H1 (cell line): ENCODE data around the gene KCNC2. TPM values are rescaled to one million over a fixed set of nuclear protein-coding genes. Genes with fewer than 3 reads are reported as not detected.

Experiments
- CTCF ChIA-PET: fragments of 300-600 bp; sonication (Branson Sonifier 250); formaldehyde crosslinking; loops from one replicate; lab custom pipeline; 2021; ENCODE audit not compliant: partially characterized antibody; lab: Charles Lee
- POLR2A ChIA-PET: fragments of 300-600 bp; sonication (Branson Sonifier 250); formaldehyde crosslinking; loops from one replicate; lab custom pipeline; 2021; ENCODE audit warnings: inconsistent platforms; ENCODE audit not compliant: partially characterized antibody; lab: Charles Lee
- DNase-seq, 2 experiments: peaks; one replicate each; pipeline versions ENCODE4 v3.0.0 to v3.0.0-alpha.2; 2010 to 2022; ENCODE audit warnings: low spot score in 2 of 2, low read depth in 1 of 2, mixed read lengths in 1 of 2
- FAIRE-seq: peaks from 2 replicates; lab custom pipeline; 2011; peaks lifted over from hg19 to GRCh38; lab: Jason Lieb, UNC
- H2AFZ ChIP-seq: 2 replicates; pipeline ENCODE4 v1.8.1; 2012; ENCODE audit warnings: low read length, inconsistent platforms
- H2AK5ac ChIP-seq: 2 replicates; pipeline ENCODE4 v1.6.1; 2013; ENCODE audit warnings: low read depth, low read length
- H2BK120ac ChIP-seq: replicated peaks from 2 replicates; pipeline ENCODE3; 2013; ENCODE audit warnings: low read depth, low read length, inconsistent platforms
- H2BK12ac ChIP-seq: 2 replicates; pipeline ENCODE4 v1.6.1; 2013; ENCODE audit warnings: low read depth, low read length
- H2BK15ac ChIP-seq: 2 replicates; pipeline ENCODE4 v1.6.1; 2013; ENCODE audit warnings: low read length
- H2BK20ac ChIP-seq: 2 replicates; pipeline ENCODE4 v1.6.1; 2013; ENCODE audit warnings: low read length
- H2BK5ac ChIP-seq: 2 replicates; pipeline ENCODE4 v1.6.1; 2013; ENCODE audit warnings: low read depth, low read length
- H3K14ac ChIP-seq: 2 replicates; pipeline ENCODE4 v1.6.1; 2013; ENCODE audit warnings: inconsistent platforms; ENCODE audit not compliant: insufficient read length
- H3K18ac ChIP-seq: 2 replicates; pipeline ENCODE4 v1.6.1; 2013; ENCODE audit warnings: low read length; ENCODE audit errors: extremely low read depth
- H3K23ac ChIP-seq: 2 replicates; pipeline ENCODE4 v1.6.1; 2013; ENCODE audit warnings: inconsistent platforms; ENCODE audit not compliant: insufficient read length
- H3K23me2 ChIP-seq: 2 replicates; pipeline ENCODE4 v1.6.1; 2013; ENCODE audit warnings: low read depth, low read length
- H3K27ac ChIP-seq: 2 replicates; pipeline ENCODE4 v1.6.1; 2011; ENCODE audit warnings: low read depth, low read length, inconsistent platforms
- H3K27me3 ChIP-seq, 4 experiments: replicated peaks in 1 of 4; 1 replicate in 1 of 4; 2 replicates in 3 of 4; pipeline versions ENCODE4 v1.6.1 to v1.8.1; 2011 to 2013; ENCODE audit warnings: low read length in 3 of 4, mild to moderate bottlenecking in 3 of 4, inconsistent platforms in 2 of 4, mixed read lengths in 2 of 4, moderate library complexity in 1 of 4; ENCODE audit not compliant: control insufficient read depth in 3 of 4, insufficient read depth in 3 of 4; ENCODE audit errors: extremely low read depth in 1 of 4
- H3K36me3 ChIP-seq, 4 experiments: 2 replicates each; pipeline versions ENCODE4 v1.6.1 to v1.8.1; 2011 to 2013; ENCODE audit warnings: mild to moderate bottlenecking in 4 of 4, low read length in 3 of 4, moderate library complexity in 2 of 4, control low read depth in 1 of 4, inconsistent platforms in 1 of 4; ENCODE audit not compliant: insufficient read depth in 4 of 4, control insufficient read depth in 2 of 4
- H3K4ac ChIP-seq: replicated peaks from 2 replicates; pipeline ENCODE3; 2013; ENCODE audit warnings: low read length, low read depth, mixed read lengths, inconsistent platforms; ENCODE audit not compliant: insufficient read length
- H3K4me1 ChIP-seq, 4 experiments: replicated peaks in 1 of 4; 1 replicate in 1 of 4; 2 replicates in 3 of 4; pipeline versions ENCODE4 v1.6.1 to v1.8.1; 2011 to 2013; ENCODE audit warnings: low read length in 3 of 4, inconsistent platforms in 2 of 4, mixed read lengths in 1 of 4; ENCODE audit not compliant: insufficient read depth in 4 of 4, control insufficient read depth in 3 of 4
- H3K4me2 ChIP-seq, 2 experiments: 2 replicates each; pipeline versions ENCODE4 v1.6.1 to v1.8.1; 2011 to 2013; ENCODE audit warnings: low read depth in 2 of 2, low read length in 2 of 2, control low read depth in 1 of 2, inconsistent platforms in 1 of 2, mild to moderate bottlenecking in 1 of 2; ENCODE audit not compliant: insufficient read depth in 1 of 2
- H3K4me3 ChIP-seq, 4 experiments: fragments of 200-600, 300-600 bp in 1 of 4; sonication (generic), shearing (Covaris generic), sonication (Bioruptor Twin) in 1 of 4; 2 replicates each; pipeline versions ENCODE4 v1.5.1 to v1.8.1; 2011 to 2016; ENCODE audit warnings: low read length in 4 of 4, low read depth in 3 of 4, control low read depth in 2 of 4, inconsistent platforms in 2 of 4, mild to moderate bottlenecking in 2 of 4, mixed read lengths in 1 of 4, moderate library complexity in 1 of 4; ENCODE audit not compliant: insufficient read depth in 2 of 4; ENCODE audit errors: extremely low read depth in 1 of 4
- H3K56ac ChIP-seq: replicated peaks from 2 replicates; pipeline ENCODE3; 2013; ENCODE audit warnings: low read depth, mild to moderate bottlenecking, mixed read lengths, low read length, inconsistent platforms; ENCODE audit not compliant: insufficient read length
- H3K79me1 ChIP-seq: 2 replicates; pipeline ENCODE4 v1.6.1; 2013; ENCODE audit warnings: low read depth, low read length, control low read depth
- H3K79me2 ChIP-seq, 2 experiments: 2 replicates each; pipeline versions ENCODE4 v1.6.1 to v1.8.1; 2012 to 2013; ENCODE audit warnings: low read length in 2 of 2, mild to moderate bottlenecking in 2 of 2, inconsistent platforms in 1 of 2; ENCODE audit not compliant: insufficient read depth in 2 of 2, control insufficient read depth in 1 of 2
- H3K9ac ChIP-seq, 4 experiments: replicated peaks in 1 of 4; 1 replicate in 1 of 4; 2 replicates in 3 of 4; pipeline versions ENCODE4 v1.6.1 to v1.8.1; 2011 to 2013; ENCODE audit warnings: low read depth in 3 of 4, low read length in 3 of 4, control low read depth in 2 of 4, mild to moderate bottlenecking in 2 of 4, moderate library complexity in 2 of 4, inconsistent platforms in 1 of 4; ENCODE audit errors: extremely low read depth in 1 of 4
- H3K9me3 ChIP-seq, 2 experiments: 2 replicates each; pipeline versions ENCODE4 v1.6.1 to v1.8.1; 2012 to 2013; ENCODE audit warnings: mild to moderate bottlenecking in 2 of 2, moderate library complexity in 2 of 2, control low read depth in 1 of 2, inconsistent platforms in 1 of 2, low read depth in 1 of 2, low read length in 1 of 2, mixed read lengths in 1 of 2; ENCODE audit not compliant: insufficient read depth in 2 of 2
- H4K20me1 ChIP-seq, 2 experiments: replicated peaks in 1 of 2; 2 replicates each; pipeline versions ENCODE3 to v1.8.1; 2011 to 2013; ENCODE audit warnings: inconsistent platforms in 2 of 2, low read length in 2 of 2, mild to moderate bottlenecking in 1 of 2; ENCODE audit not compliant: insufficient read depth in 2 of 2, control insufficient read depth in 1 of 2
- H4K5ac ChIP-seq: 2 replicates; pipeline ENCODE4 v1.6.1; 2013; ENCODE audit warnings: low read length, low read depth, mixed read lengths, inconsistent platforms; ENCODE audit not compliant: insufficient read length
- H4K8ac ChIP-seq: 2 replicates; pipeline ENCODE4 v1.8.0; 2013; ENCODE audit warnings: mild to moderate bottlenecking, moderate library complexity, low read length, inconsistent platforms; ENCODE audit not compliant: insufficient read depth; ENCODE audit errors: extremely low read depth
- H4K91ac ChIP-seq: replicated peaks from 2 replicates; pipeline ENCODE3; 2013; ENCODE audit warnings: low read length, mixed read lengths, inconsistent platforms; ENCODE audit not compliant: insufficient read length
- BRCA1 ChIP-seq: IDR thresholded peaks from 2 replicates; pipeline ENCODE4 v1.6.1; 2012; ENCODE audit warnings: low read depth, low read length, improper control_type of control experiment
- CBX5 ChIP-seq: fragments of 300-800, 300-1000 bp; sonication (generic); IDR thresholded peaks from 2 replicates; pipeline ENCODE4 v1.7.1; 2016; ENCODE audit warnings: antibody characterized with exemption, low read length, low read depth
- CTCF ChIP-seq, 3 experiments: IDR thresholded peaks; 1 replicate in 2 of 3; 2 replicates in 1 of 3; pipeline versions ENCODE4 v1.5.1 to v1.6.1; 2011; ENCODE audit warnings: low read length in 3 of 3, mild to moderate bottlenecking in 3 of 3, inconsistent platforms in 2 of 3, low read depth in 1 of 3, moderate library complexity in 1 of 3; ENCODE audit not compliant: insufficient read depth in 1 of 3; ENCODE audit errors: control extremely low read depth in 1 of 3
- EGR1 ChIP-seq: IDR thresholded peaks from 2 replicates; pipeline ENCODE4 v1.6.1; 2011; ENCODE audit warnings: low read depth, low read length, borderline replicate concordance
- KDM4A ChIP-seq: IDR thresholded peaks from one replicate; pipeline ENCODE4 v1.7.1; 2012; ENCODE audit warnings: low read depth, mild to moderate bottlenecking, moderate library complexity, low read length, inconsistent platforms; ENCODE audit not compliant: severe bottlenecking
- MAFK ChIP-seq: IDR thresholded peaks from 2 replicates; pipeline ENCODE4 v1.6.1; 2012; ENCODE audit warnings: low read depth, mild to moderate bottlenecking, improper control_type of control experiment, low read length
- NRF1 ChIP-seq: IDR thresholded peaks from 2 replicates; pipeline ENCODE4 v1.6.1; 2011; ENCODE audit warnings: mild to moderate bottlenecking, low read depth, low read length, improper control_type of control experiment
- POLR2A ChIP-seq, 2 experiments: IDR thresholded peaks; 1 replicate in 1 of 2; 2 replicates in 1 of 2; pipeline ENCODE4 v1.6.1; 2011; ENCODE audit warnings: low read depth in 2 of 2, low read length in 2 of 2, mild to moderate bottlenecking in 2 of 2; ENCODE audit errors: control extremely low read depth in 1 of 2
- RBBP5 ChIP-seq: IDR thresholded peaks from 2 replicates; pipeline ENCODE4 v1.7.1; 2012; ENCODE audit warnings: low read depth, mild to moderate bottlenecking, inconsistent platforms, low read length, moderate library complexity, borderline replicate concordance
- TAF1 ChIP-seq: IDR thresholded peaks from 2 replicates; pipeline ENCODE4 v1.6.1; 2011; ENCODE audit warnings: mild to moderate bottlenecking, low read depth, low read length
- YY1 ChIP-seq: IDR thresholded peaks from 2 replicates; pipeline ENCODE4 v1.6.1; 2011; ENCODE audit warnings: low read depth, mild to moderate bottlenecking, low read length
- ZNF274 ChIP-seq: IDR thresholded peaks from 2 replicates; pipeline ENCODE4 v1.7.0; 2012; ENCODE audit warnings: low read length, borderline replicate concordance; ENCODE audit errors: extremely low read depth
- WGBS, 2 experiments: shearing (Covaris generic) in 1 of 2; methylation state at CpG; one replicate each; pipeline versions ENCODE4 v1.1.6 to v1.1.7; 2013 to 2015; ENCODE audit warnings: low lambda C conversion rate in 2 of 2, mixed read lengths in 2 of 2, inconsistent platforms in 1 of 2, low coverage in 1 of 2, missing lambda C conversion rate in 1 of 2; ENCODE audit not compliant: insufficient replicate concordance in 2 of 2, insufficient coverage in 1 of 2, insufficient read length in 1 of 2; ENCODE audit errors: extremely low coverage in 1 of 2, missing lambda C conversion rate in 1 of 2; 5-methylcytosine and 5-hydroxymethylcytosine counted together
- polyA plus RNA-seq, 7 experiments: library from polyadenylated mRNA; depleted of rRNA in 3 of 7; stranded (reverse) in 5 of 7; unstranded in 2 of 7; fragments of >200 nt in 5 of 7; fragments of 200-250 nt in 2 of 7; gene quantifications; 1 replicate in 5 of 7; 2 replicates in 1 of 7; 4 replicates in 1 of 7; pipeline versions ENCODE4 v1.2.1 to v1.2.3, GENCODE V29; 2011 to 2013; ENCODE audit warnings: missing spikeins in 2 of 7, mixed read lengths in 2 of 7
- total RNA-seq: library from RNA; stranded (reverse); fragmentation: NEBNext Ultra II Directional; extraction: Animal tissue kit (Norgen Biotek cat#: 25700); gene quantifications from 2 replicates; pipeline ENCODE4 v1.2.1, GENCODE V29; 2021

The KCNC2 gene
- total and polyA plus RNA-seq, 2 of the 8 experiments (the other 6 are each of a cell fraction or from before 2014, with no cell fraction given), result 0.03 TPM; not detected in 1

GRCh38 chr12:75115748-75116147 is 93.9 kb downstream of the KCNC2 start:
- POLR2A ChIA-PET, result no interaction called here
- CTCF ChIA-PET, result interaction anchor here (0.8 to 1.8 kb wide), 4 partner anchors 13 to 398 kb away, joined by 3 read pairs; no protein-coding TSS in a partner anchor
- no peak for FAIRE-seq

More at GRCh38 chr12:75115748-75116147, 93.9 kb downstream of the KCNC2 start:
- Histone ChIP-seq H2BK15ac (no peak overlapping the region), H2AFZ (no peak overlapping the region), H3K9ac (no peak overlapping the region)
- TF ChIP-seq ZNF274 (no peak), CTCF (IDR thresholded peaks at IDR 0.05; ENCODE audit: control extremely low read depth in 1 of 3, insufficient read depth in 1 of 3, low read depth in 1 of 3, low read length in 3 of 3) (no peak), CBX5 (no peak), BRCA1 (no peak), POLR2A (IDR thresholded peaks at IDR 0.05; ENCODE audit: control extremely low read depth in 1 of 2, low read depth in 2 of 2, low read length in 2 of 2) (no peak), YY1 (no peak), EGR1 (no peak), NRF1 (no peak), RBBP5 (no peak), TAF1 (no peak), MAFK (no peak), KDM4A (no peak)
- TF ChIP-seq, all 59 proteins: peak for 0
- Histone ChIP-seq H3K27me3 (no peaks in the 10 kb centered on the region), H3K4me2 (no peak overlapping the region), H3K4ac (no peak overlapping the region), H4K5ac (no peak overlapping the region), H3K14ac (no peak overlapping the region), H4K8ac (no peak overlapping the region), H3K27ac (no peak overlapping the region), H4K91ac (no peak overlapping the region), H2BK5ac (no peak overlapping the region), H3K9me3 (no peaks in the 10 kb centered on the region), H2BK20ac (no peak overlapping the region), H4K20me1 (no peaks in the 10 kb centered on the region), H3K23me2 (no peaks in the 10 kb centered on the region), H2AK5ac (no peak overlapping the region), H3K18ac (no peak overlapping the region), H3K56ac (no peak overlapping the region), H2BK120ac (no peak overlapping the region), H3K23ac (no peak overlapping the region), H3K79me2 (no peaks in the 10 kb centered on the region), H3K79me1 (no peaks in the 10 kb centered on the region), H2BK12ac (no peak overlapping the region), H3K4me3 (no peak overlapping the region), H3K36me3 (no peaks in the 10 kb centered on the region), H3K4me1 (peaks cover 0 to 2% (median 0%) of the 10 kb centered on the region in 4 experiments; a peak in 1 of 7 replicates)
- DNase-seq, result no peak
- WGBS, 2 experiments, result 61% methylated on average over 2 of the region's 2 CpGs; no CpG with 5 or more reads in 1 of the 2 experiments
